ENCODE data around the gene AP2S1. TPM values are rescaled to one million over a fixed set of nuclear protein-coding genes. Genes with fewer than 3 reads are reported as not detected.

The AP2S1 gene
- total RNA-seq, 1 donor from 2014 or later: 165 TPM

- no peaks in the 10 kb centered on the region for H3K27me3 Mint-ChIP-seq (ENCODE audit: low read depth)
- no peaks in the 10 kb centered on the region for H3K36me3 Mint-ChIP-seq (ENCODE audit: low read depth)
- TF ChIP-seq, protein P1, sequence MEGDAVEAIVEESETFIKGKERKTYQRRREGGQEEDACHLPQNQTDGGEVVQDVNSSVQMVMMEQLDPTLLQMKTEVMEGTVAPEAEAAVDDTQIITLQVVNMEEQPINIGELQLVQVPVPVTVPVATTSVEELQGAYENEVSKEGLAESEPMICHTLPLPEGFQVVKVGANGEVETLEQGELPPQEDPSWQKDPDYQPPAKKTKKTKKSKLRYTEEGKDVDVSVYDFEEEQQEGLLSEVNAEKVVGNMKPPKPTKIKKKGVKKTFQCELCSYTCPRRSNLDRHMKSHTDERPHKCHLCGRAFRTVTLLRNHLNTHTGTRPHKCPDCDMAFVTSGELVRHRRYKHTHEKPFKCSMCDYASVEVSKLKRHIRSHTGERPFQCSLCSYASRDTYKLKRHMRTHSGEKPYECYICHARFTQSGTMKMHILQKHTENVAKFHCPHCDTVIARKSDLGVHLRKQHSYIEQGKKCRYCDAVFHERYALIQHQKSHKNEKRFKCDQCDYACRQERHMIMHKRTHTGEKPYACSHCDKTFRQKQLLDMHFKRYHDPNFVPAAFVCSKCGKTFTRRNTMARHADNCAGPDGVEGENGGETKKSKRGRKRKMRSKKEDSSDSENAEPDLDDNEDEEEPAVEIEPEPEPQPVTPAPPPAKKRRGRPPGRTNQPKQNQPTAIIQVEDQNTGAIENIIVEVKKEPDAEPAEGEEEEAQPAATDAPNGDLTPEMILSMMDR (conservative IDR thresholded peaks at IDR 0.05): no peak
- H3K27ac Mint-ChIP-seq (ENCODE audit: unreplicated experiment): no peak overlapping the region
- no peaks in the 10 kb centered on the region for H3K9me3 Mint-ChIP-seq
- DNase-seq (ENCODE audit: low read depth, low spot score): no peak
- H3K4me1 Mint-ChIP-seq: peaks cover 7% of the 10 kb centered on the region
- no peak overlapping the region for H3K4me3 Mint-ChIP-seq
Observed at GRCh38 chr19:46803555-46803954, 47.1 kb downstream of the AP2S1 start.

DNA sequence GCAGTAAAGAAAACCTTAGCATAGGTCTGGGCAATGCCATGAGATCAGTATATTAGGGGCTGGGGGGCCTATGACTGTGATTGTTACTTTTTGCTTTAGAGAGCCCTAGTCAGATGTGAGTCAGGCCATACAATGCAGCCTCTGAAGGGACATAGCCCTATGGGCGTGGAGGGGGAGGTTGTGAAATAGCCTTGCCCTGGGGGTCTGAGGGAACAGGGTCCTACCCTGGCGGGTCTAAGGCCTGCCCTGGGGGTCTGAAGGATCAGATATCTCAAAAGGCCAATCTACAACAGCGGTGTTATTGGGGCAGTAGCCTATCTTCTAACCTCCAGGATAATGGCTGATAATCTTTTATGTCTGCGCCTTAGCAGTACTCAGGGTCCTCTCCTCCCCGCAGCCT lies 48.5 kb downstream of the AP2S1 start:
- Mint-ChIP-seq H3K36me3 (ENCODE audit: low read depth) (no peaks in the 10 kb centered on the region), H3K4me3 (no peak overlapping the region), H3K4me1 (peaks cover 7% of the 10 kb centered on the region), H3K27me3 (ENCODE audit: low read depth) (no peaks in the 10 kb centered on the region), H3K27ac (ENCODE audit: unreplicated experiment) (peak overlapping the region; percentile 27), H3K9me3 (no peaks in the 10 kb centered on the region)
- TF ChIP-seq, protein P1 (conservative IDR thresholded peaks at IDR 0.05): no peak
- no peak for DNase-seq (ENCODE audit: low read depth, low spot score)

DNA sequence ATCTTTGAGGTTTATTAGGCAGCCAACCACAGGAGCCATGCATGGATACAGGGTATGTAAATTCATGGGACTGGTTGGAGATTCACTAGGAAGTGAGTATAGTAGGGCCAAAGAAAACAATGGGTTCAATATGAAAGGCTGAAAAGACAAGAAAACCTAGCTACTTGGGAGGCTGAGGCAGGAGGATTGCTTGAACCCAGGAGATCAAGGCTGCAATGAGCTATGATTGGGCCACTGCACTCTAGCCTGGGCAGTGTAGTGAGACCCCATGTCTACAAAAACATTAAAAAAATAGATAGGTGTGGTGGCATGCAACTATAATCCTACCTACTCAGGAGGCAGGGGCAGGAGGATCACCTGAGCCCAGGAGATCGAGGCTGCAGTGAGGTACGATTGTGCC lies 51.9 kb downstream of the AP2S1 start:
- no peaks in the 10 kb centered on the region for H3K27me3 Mint-ChIP-seq (ENCODE audit: low read depth)
- no peaks in the 10 kb centered on the region for H3K36me3 Mint-ChIP-seq (ENCODE audit: low read depth)
- H3K4me1 Mint-ChIP-seq: peaks cover 7% of the 10 kb centered on the region
- TF ChIP-seq, protein P1 (conservative IDR thresholded peaks at IDR 0.05): no peak
- H3K27ac Mint-ChIP-seq (ENCODE audit: unreplicated experiment): no peak overlapping the region
- no peaks in the 10 kb centered on the region for H3K9me3 Mint-ChIP-seq
- no peak for DNase-seq (ENCODE audit: low read depth, low spot score)
- no peak overlapping the region for H3K4me3 Mint-ChIP-seq

DNA sequence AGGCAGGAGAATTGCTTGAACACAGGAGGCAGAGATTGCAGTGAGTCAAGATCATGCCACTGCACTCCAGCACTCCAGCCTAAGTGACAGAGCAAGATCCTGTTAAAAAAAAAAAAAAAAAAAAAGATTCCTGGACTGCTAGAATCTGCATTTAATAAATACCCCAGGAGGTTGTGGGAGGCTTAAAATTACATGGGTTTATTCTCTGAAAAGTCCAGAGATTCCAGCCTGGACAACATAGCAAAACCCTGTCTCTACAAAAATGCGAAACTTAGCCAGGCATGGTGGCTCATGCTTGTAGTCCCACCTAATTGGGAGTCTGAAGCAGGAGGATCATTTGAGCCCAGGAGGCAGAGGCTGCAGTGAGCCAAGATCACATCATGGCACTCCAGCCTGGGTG lies 52.8 kb downstream of the AP2S1 start:
- H3K9me3 Mint-ChIP-seq: no peaks in the 10 kb centered on the region
- no peaks in the 10 kb centered on the region for H3K36me3 Mint-ChIP-seq (ENCODE audit: low read depth)
- peaks cover 7% of the 10 kb centered on the region for H3K4me1 Mint-ChIP-seq
- no peak overlapping the region for H3K4me3 Mint-ChIP-seq
- H3K27me3 Mint-ChIP-seq (ENCODE audit: low read depth): no peaks in the 10 kb centered on the region
- no peak for DNase-seq (ENCODE audit: low read depth, low spot score)
- TF ChIP-seq, protein P1 (conservative IDR thresholded peaks at IDR 0.05): no peak
- H3K27ac Mint-ChIP-seq (ENCODE audit: unreplicated experiment): no peak overlapping the region

DNA sequence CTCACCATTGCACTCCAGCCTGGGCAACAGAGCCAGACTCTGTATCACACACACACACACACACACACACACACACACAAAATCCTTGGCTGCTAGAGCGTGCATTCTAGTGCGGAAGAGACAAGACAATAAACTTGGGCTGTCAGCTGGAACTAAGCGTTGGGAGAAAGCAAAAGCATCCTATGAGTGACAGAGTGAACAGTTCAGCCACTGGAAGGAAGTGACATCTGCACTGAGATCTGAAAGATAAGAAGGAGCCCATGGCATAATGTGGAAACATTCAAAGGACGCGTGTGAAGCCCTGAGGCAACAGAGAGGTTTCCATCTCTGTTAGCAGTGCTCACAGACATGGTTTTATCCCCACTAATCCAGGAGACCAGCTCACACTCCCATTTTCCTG lies 58.7 kb downstream of the AP2S1 start:
- no peak for DNase-seq (ENCODE audit: low read depth, low spot score)
- TF ChIP-seq, protein P1 (conservative IDR thresholded peaks at IDR 0.05): no peak
- no peak overlapping the region for H3K27ac Mint-ChIP-seq (ENCODE audit: unreplicated experiment)
- peaks cover 19% of the 10 kb centered on the region for H3K4me1 Mint-ChIP-seq
- no peaks in the 10 kb centered on the region for H3K36me3 Mint-ChIP-seq (ENCODE audit: low read depth)
- no peak overlapping the region for H3K4me3 Mint-ChIP-seq
- H3K27me3 Mint-ChIP-seq (ENCODE audit: low read depth): peaks cover 3% of the 10 kb centered on the region
- H3K9me3 Mint-ChIP-seq: no peaks in the 10 kb centered on the region

DNA sequence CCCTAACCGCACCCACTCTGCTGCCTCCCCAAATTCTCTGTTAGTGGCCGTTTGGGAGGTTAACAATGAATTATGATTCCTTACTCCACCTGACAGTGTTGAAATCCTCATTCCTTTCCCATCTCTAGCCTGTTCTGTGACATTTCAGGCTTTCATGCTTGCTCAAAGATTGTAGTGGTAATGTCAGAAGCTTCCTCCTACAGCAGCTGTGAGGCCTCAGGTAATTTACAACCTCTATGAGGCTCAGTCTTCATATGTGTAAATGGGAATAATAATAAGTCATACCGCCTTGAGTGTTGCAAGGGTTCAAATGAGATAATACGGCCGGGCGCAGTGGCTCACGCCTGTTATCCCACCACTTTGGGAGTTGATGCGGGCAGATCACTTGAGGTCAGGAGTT lies 61.3 kb downstream of the AP2S1 start:
- H3K4me1 Mint-ChIP-seq: peaks cover 40% of the 10 kb centered on the region

More for the DNA sequence above, 61.3 kb downstream of the AP2S1 start:
- Mint-ChIP-seq H3K9me3 (no peaks in the 10 kb centered on the region), H3K36me3 (ENCODE audit: low read depth) (peaks cover 6% of the 10 kb centered on the region), H3K27me3 (ENCODE audit: low read depth) (peaks cover 3% of the 10 kb centered on the region), H3K4me3 (peak overlapping the region; percentile 73), H3K27ac (ENCODE audit: unreplicated experiment) (no peak overlapping the region)
- no peak for DNase-seq (ENCODE audit: low read depth, low spot score)
- TF ChIP-seq, protein P1 (conservative IDR thresholded peaks at IDR 0.05): no peak
